Skeletal muscle tissue (tissue), 4 donors: ENCODE results near the gene KIF26B. TPM values are rescaled to one million over a fixed set of nuclear protein-coding genes. Genes with fewer than 3 reads are reported as not detected.

Experiments
- H3K27ac ChIP-seq: one replicate; pipeline ENCODE4 v1.7.0; 2013; ENCODE audit warnings: mild to moderate bottlenecking, low read depth, low read length, inconsistent platforms
- H3K27me3 ChIP-seq, 3 donors: one replicate each; pipeline ENCODE4 v1.7.0; 2013; ENCODE audit warnings: low read length in 3 of 3; ENCODE audit not compliant: control insufficient read depth in 3 of 3, insufficient read depth in 3 of 3
- H3K36me3 ChIP-seq, 3 donors: one replicate each; pipeline ENCODE4 v1.7.0; 2013; ENCODE audit warnings: low read length in 3 of 3; ENCODE audit not compliant: control insufficient read depth in 3 of 3, insufficient read depth in 3 of 3
- H3K4me1 ChIP-seq, 3 donors: one replicate each; pipeline ENCODE4 v1.7.0; 2013; ENCODE audit warnings: low read length in 3 of 3, mild to moderate bottlenecking in 3 of 3; ENCODE audit not compliant: control insufficient read depth in 3 of 3, insufficient read depth in 3 of 3
- H3K4me3 ChIP-seq, 3 donors: one replicate each; pipeline ENCODE4 v1.7.0; 2013; ENCODE audit warnings: low read length in 3 of 3
- H3K9ac ChIP-seq, 3 donors: one replicate each; pipeline ENCODE4 v1.7.0; 2013; ENCODE audit warnings: low read length in 3 of 3, mild to moderate bottlenecking in 3 of 3, moderate library complexity in 2 of 3, low read depth in 1 of 3
- H3K9me3 ChIP-seq, 3 donors: one replicate each; pipeline ENCODE4 v1.7.0; 2013; ENCODE audit warnings: low read length in 3 of 3; ENCODE audit not compliant: control insufficient read depth in 3 of 3
- total RNA-seq: library from RNA; depleted of rRNA; stranded (reverse); fragments of >200 nt; gene quantifications from one replicate; pipeline ENCODE4 v1.2.3, GENCODE V29; 2014
- donor health status: Osteomylitis.

The KIF26B gene
- total RNA-seq, 1 donor from 2014 or later, result 0.52 TPM

- Histone ChIP-seq H3K27me3 (peaks cover 0 to 2% (median 0%) of the 10 kb centered on the region in 3 donors), H3K4me1 (peaks cover 2 to 6% (median 3%) of the 10 kb centered on the region in 3 donors), H3K4me3 (peak overlapping the region in 2 of 3 donors; percentile 29 to 46), H3K36me3 (no peaks in the 10 kb centered on the region), H3K9me3 (no peaks in the 10 kb centered on the region), H3K27ac (no peak overlapping the region), H3K9ac (no peak overlapping the region)
Observed at GRCh38 chr1:245301162-245301580, 146.4 kb downstream of the KIF26B start.

GRCh38 chr1:245301921-245302320 lies 147.1 kb downstream of the KIF26B start:
- H3K9me3 ChIP-seq, result no peaks in the 10 kb centered on the region
- H3K36me3 ChIP-seq, result no peaks in the 10 kb centered on the region
- H3K27ac ChIP-seq, result no peak overlapping the region
- H3K9ac ChIP-seq, result no peak overlapping the region
- H3K4me3 ChIP-seq, result no peak overlapping the region
- H3K4me1 ChIP-seq, result peaks cover 3 to 6% (median 5%) of the 10 kb centered on the region in 3 donors
- H3K27me3 ChIP-seq, result peaks cover 0 to 2% (median 0%) of the 10 kb centered on the region in 3 donors

GRCh38 chr1:245304698-245305097 lies 149.9 kb downstream of the KIF26B start:
- H3K4me1 ChIP-seq, result peaks cover 0 to 6% (median 2%) of the 10 kb centered on the region in 3 donors
- H3K4me3 ChIP-seq, result no peak overlapping the region
- peaks cover 0 to 2% (median 0%) of the 10 kb centered on the region in 3 donors for H3K27me3 ChIP-seq
- no peaks in the 10 kb centered on the region for H3K36me3 ChIP-seq
- no peaks in the 10 kb centered on the region for H3K9me3 ChIP-seq
- H3K27ac ChIP-seq, result no peak overlapping the region
- no peak overlapping the region for H3K9ac ChIP-seq

GRCh38 chr1:245306020-245306419 lies 151.2 kb downstream of the KIF26B start:
- no peak overlapping the region for H3K4me3 ChIP-seq
- H3K27ac ChIP-seq, result no peak overlapping the region
- no peaks in the 10 kb centered on the region for H3K9me3 ChIP-seq
- H3K9ac ChIP-seq, result no peak overlapping the region
- no peaks in the 10 kb centered on the region for H3K36me3 ChIP-seq
- H3K4me1 ChIP-seq, result peaks cover 2 to 9% (median 5%) of the 10 kb centered on the region in 3 donors
- peaks cover 0 to 7% (median 0%) of the 10 kb centered on the region in 3 donors for H3K27me3 ChIP-seq

GRCh38 chr1:245306628-245307410 lies 152.0 kb downstream of the KIF26B start:
- Histone ChIP-seq H3K4me3 (no peak overlapping the region), H3K4me1 (peaks cover 2 to 5% (median 3%) of the 10 kb centered on the region in 3 donors), H3K27me3 (peaks cover 0 to 8% (median 0%) of the 10 kb centered on the region in 3 donors), H3K27ac (no peak overlapping the region), H3K36me3 (no peaks in the 10 kb centered on the region), H3K9ac (no peak overlapping the region), H3K9me3 (no peaks in the 10 kb centered on the region)

- Histone ChIP-seq H3K27me3 (peaks cover 0 to 8% (median 0%) of the 10 kb centered on the region in 3 donors), H3K27ac (no peak overlapping the region), H3K9ac (peak overlapping the region in 1 of 3 donors; percentile 20), H3K4me1 (peaks cover 2 to 5% (median 3%) of the 10 kb centered on the region in 3 donors), H3K9me3 (no peaks in the 10 kb centered on the region), H3K4me3 (no peak overlapping the region), H3K36me3 (no peaks in the 10 kb centered on the region)
Observed at GRCh38 chr1:245310571-245311531, 156.1 kb downstream of the KIF26B start.

GRCh38 chr1:245311887-245312536 lies 157.2 kb downstream of the KIF26B start:
- no peak overlapping the region for H3K9ac ChIP-seq
- H3K4me1 ChIP-seq, result peaks cover 0 to 5% (median 3%) of the 10 kb centered on the region in 3 donors
- peaks cover 0 to 8% (median 0%) of the 10 kb centered on the region in 3 donors for H3K27me3 ChIP-seq
- no peak overlapping the region for H3K27ac ChIP-seq
- H3K9me3 ChIP-seq, result no peaks in the 10 kb centered on the region
- no peak overlapping the region for H3K4me3 ChIP-seq
- H3K36me3 ChIP-seq, result no peaks in the 10 kb centered on the region

GRCh38 chr1:245313576-245313975 lies 158.8 kb downstream of the KIF26B start:
- H3K4me1 ChIP-seq, result peaks cover 0 to 5% (median 3%) of the 10 kb centered on the region in 3 donors
- H3K4me3 ChIP-seq, result no peak overlapping the region
- H3K36me3 ChIP-seq, result no peaks in the 10 kb centered on the region
- peaks cover 0 to 11% (median 0%) of the 10 kb centered on the region in 3 donors for H3K27me3 ChIP-seq
- no peak overlapping the region for H3K27ac ChIP-seq
- no peak overlapping the region for H3K9ac ChIP-seq
- no peaks in the 10 kb centered on the region for H3K9me3 ChIP-seq

- Histone ChIP-seq H3K4me3 (no peak overlapping the region), H3K4me1 (no peaks in the 10 kb centered on the region), H3K27ac (no peak overlapping the region), H3K27me3 (peaks cover 0 to 4% (median 0%) of the 10 kb centered on the region in 3 donors), H3K9ac (no peak overlapping the region), H3K9me3 (no peaks in the 10 kb centered on the region), H3K36me3 (no peaks in the 10 kb centered on the region)
Observed at GRCh38 chr1:245316784-245317183, 162.0 kb downstream of the KIF26B start.
